GM23338 (cell line): ENCODE data around the gene SLC49A4.

Source experiments
- CREB1 ChIP-seq: fragments of 250-450 bp; sonication (Bioruptor Pico); IDR thresholded peaks from 2 replicates; pipeline ENCODE4 v1.5.0; 2020; ENCODE audit warnings: low read depth, mild to moderate bottlenecking, moderate library complexity
- EZH2 ChIP-seq: fragments of 200-600 bp; sonication (generic); IDR thresholded peaks from one replicate; pipeline ENCODE4 v1.8.0; 2017; ENCODE audit warnings: antibody characterized with exemption, mild to moderate bottlenecking, low read depth; ENCODE audit not compliant: unreplicated experiment
- EZH2phosphoT487 ChIP-seq: fragments of 200-600 bp; sonication (generic); IDR thresholded peaks from one replicate; pipeline ENCODE4 v1.8.1; 2018; ENCODE audit warnings: antibody characterized with exemption; ENCODE audit not compliant: unreplicated experiment
- POLR2AphosphoS5 ChIP-seq: IDR thresholded peaks from 2 replicates; pipeline ENCODE4 v1.6.1; 2016; ENCODE audit warnings: antibody characterized with exemption, low read depth
- ZNF331 ChIP-seq: fragments of 250-450 bp; sonication (Bioruptor Pico); IDR thresholded peaks from 2 replicates; pipeline ENCODE4 v1.5.0; 2020; ENCODE audit warnings: low read depth, mild to moderate bottlenecking, moderate library complexity
- TF ChIP-seq, protein P1 (sequence below), 2 experiments: fragments of 200-600 bp in 1 of 2; sonication (generic) in 1 of 2; conservative IDR thresholded peaks; 2 replicates each; pipeline versions ENCODE4 v1.5.1 to v1.6.1; 2016 to 2017; ENCODE audit warnings: antibody characterized with exemption in 2 of 2, low read depth in 2 of 2, mild to moderate bottlenecking in 2 of 2, moderate library complexity in 1 of 2
- TF ChIP-seq, protein P2 (sequence below): IDR thresholded peaks from one replicate; pipeline ENCODE4 v1.6.1; 2018; ENCODE audit warnings: antibody characterized with exemption; ENCODE audit not compliant: unreplicated experiment

DNA sequence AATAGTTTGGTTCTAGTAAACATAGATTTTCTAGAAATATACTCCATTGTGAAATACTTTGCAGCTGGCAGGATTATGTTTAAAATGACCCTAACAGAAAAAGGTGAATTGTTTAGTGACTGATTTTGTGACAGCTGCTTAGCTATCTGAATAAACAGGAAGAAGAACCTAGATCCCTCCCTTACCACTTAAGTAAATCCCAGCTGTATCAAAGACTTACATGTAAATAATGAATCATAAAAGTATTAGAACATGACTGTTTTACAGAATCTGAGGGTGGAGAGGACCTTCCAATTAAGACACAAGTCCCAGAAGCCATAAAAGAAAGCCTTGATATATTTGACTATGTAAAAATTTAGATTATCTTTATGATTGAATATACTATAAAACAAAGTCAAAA, 15.9 kb downstream of the SLC49A4 start:
- TF ChIP-seq, protein P1, sequence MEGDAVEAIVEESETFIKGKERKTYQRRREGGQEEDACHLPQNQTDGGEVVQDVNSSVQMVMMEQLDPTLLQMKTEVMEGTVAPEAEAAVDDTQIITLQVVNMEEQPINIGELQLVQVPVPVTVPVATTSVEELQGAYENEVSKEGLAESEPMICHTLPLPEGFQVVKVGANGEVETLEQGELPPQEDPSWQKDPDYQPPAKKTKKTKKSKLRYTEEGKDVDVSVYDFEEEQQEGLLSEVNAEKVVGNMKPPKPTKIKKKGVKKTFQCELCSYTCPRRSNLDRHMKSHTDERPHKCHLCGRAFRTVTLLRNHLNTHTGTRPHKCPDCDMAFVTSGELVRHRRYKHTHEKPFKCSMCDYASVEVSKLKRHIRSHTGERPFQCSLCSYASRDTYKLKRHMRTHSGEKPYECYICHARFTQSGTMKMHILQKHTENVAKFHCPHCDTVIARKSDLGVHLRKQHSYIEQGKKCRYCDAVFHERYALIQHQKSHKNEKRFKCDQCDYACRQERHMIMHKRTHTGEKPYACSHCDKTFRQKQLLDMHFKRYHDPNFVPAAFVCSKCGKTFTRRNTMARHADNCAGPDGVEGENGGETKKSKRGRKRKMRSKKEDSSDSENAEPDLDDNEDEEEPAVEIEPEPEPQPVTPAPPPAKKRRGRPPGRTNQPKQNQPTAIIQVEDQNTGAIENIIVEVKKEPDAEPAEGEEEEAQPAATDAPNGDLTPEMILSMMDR (conservative IDR thresholded peaks at IDR 0.05; ENCODE audit: low read depth in 2 of 2): no peak
- no peak for TF ChIP-seq POLR2AphosphoS5
- TF ChIP-seq, protein P2, sequence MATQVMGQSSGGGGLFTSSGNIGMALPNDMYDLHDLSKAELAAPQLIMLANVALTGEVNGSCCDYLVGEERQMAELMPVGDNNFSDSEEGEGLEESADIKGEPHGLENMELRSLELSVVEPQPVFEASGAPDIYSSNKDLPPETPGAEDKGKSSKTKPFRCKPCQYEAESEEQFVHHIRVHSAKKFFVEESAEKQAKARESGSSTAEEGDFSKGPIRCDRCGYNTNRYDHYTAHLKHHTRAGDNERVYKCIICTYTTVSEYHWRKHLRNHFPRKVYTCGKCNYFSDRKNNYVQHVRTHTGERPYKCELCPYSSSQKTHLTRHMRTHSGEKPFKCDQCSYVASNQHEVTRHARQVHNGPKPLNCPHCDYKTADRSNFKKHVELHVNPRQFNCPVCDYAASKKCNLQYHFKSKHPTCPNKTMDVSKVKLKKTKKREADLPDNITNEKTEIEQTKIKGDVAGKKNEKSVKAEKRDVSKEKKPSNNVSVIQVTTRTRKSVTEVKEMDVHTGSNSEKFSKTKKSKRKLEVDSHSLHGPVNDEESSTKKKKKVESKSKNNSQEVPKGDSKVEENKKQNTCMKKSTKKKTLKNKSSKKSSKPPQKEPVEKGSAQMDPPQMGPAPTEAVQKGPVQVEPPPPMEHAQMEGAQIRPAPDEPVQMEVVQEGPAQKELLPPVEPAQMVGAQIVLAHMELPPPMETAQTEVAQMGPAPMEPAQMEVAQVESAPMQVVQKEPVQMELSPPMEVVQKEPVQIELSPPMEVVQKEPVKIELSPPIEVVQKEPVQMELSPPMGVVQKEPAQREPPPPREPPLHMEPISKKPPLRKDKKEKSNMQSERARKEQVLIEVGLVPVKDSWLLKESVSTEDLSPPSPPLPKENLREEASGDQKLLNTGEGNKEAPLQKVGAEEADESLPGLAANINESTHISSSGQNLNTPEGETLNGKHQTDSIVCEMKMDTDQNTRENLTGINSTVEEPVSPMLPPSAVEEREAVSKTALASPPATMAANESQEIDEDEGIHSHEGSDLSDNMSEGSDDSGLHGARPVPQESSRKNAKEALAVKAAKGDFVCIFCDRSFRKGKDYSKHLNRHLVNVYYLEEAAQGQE: no peak
- no peak for TF ChIP-seq EZH2phosphoT487
- TF ChIP-seq CREB1 (CRISPR knock-in tag): no peak
- TF ChIP-seq EZH2: no peak
- no peak for TF ChIP-seq ZNF331 (CRISPR knock-in tag)
